ENCODE data around the gene CTNNBIP1. TPM values are rescaled to one million over a fixed set of nuclear protein-coding genes. Genes with fewer than 3 reads are reported as not detected.
A peak's percentile ranks its signal among the peaks of the same experiment; 100 is the strongest.

CTNNBIP1 gene
- total and polyA plus RNA-seq, 2 donors (not counting 3 experiments of a cell fraction or from before 2014, with no cell fraction given): 26.6 to 31.7 TPM

DNA sequence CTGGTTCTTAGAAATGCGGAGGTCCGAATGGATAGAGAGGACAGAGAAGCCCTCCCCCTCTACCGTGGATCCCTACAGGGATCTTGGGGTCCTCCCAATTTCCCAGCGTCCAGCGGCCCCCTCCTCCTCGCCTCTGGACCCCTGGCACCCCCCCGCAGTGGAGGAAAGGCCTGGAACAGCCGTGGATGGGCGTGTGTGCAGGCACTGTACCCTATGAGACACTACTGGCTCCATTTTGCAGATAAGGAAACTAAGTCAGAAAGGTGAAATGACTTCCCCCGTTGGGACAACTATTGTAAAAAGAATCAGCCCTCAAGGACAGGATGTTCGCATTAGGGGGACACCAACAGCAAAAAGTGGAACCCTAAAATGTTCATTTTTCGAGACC, 85.4 kb downstream of the CTNNBIP1 start:
- H3K79me2 ChIP-seq (ENCODE audit: control insufficient read depth, insufficient read depth, low read length): peaks cover 33% of the 10 kb centered on the region
- FAIRE-seq (no peak), DNase-seq (ENCODE audit: low read depth, low spot score) (no peak)
- H3K27ac ChIP-seq (ENCODE audit: insufficient read depth, low read depth, low read length): no peak overlapping the region
- H3K9me1 ChIP-seq (replicated peaks; ENCODE audit: control insufficient read depth, extremely low read depth, insufficient read depth, low read length): no peaks in the 10 kb centered on the region
- ChIA-PET CTCF (no interaction called here), POLR2A (no interaction called here)
- peaks cover 18% of the 10 kb centered on the region for H3K4me1 ChIP-seq (ENCODE audit: control insufficient read depth, extremely low read depth, insufficient read depth, low read length)
- H3K9me3 ChIP-seq (replicated peaks; ENCODE audit: control insufficient read depth, insufficient read depth, low read length): no peaks in the 10 kb centered on the region
- no peaks in the 10 kb centered on the region for H3K36me3 ChIP-seq (ENCODE audit: control insufficient read depth in 2 of 2, extremely low read depth in 1 of 2, insufficient read depth in 2 of 2, low read length in 2 of 2)
- intact Hi-C loops (cut with micrococcal nuclease): loop anchor here (2.0 kb wide), 1 partner anchor 42 kb away; no protein-coding TSS in a partner anchor
- no peaks in the 10 kb centered on the region for H3K27me3 ChIP-seq (ENCODE audit: control insufficient read depth in 2 of 2, insufficient read depth in 2 of 2, low read length in 2 of 2)
- no peaks in the 10 kb centered on the region for H4K20me1 ChIP-seq (replicated peaks; ENCODE audit: control insufficient read depth, extremely low read depth, insufficient read depth, low read length)
- no TSS peak for BruUV-seq (replicated peaks)
- H3K4me2 ChIP-seq (ENCODE audit: insufficient read depth, low read length): peak overlapping the region; percentile 41
- H3K9ac ChIP-seq (replicated peaks; ENCODE audit: extremely low read depth, insufficient read depth, low read length): no peak overlapping the region
- dilution Hi-C loops (cut with MboI; ENCODE audit: extremely low pct_ligation_motif_present, low sequenced_read_pairs): no loop called here
- H3K4me3 ChIP-seq (replicated peaks in 1 of 3; ENCODE audit: insufficient read depth in 1 of 3, low read depth in 1 of 3, low read length in 3 of 3): peak overlapping the region in 2 of 3 experiments; percentile 10 to 98
- TF ChIP-seq, protein P1, sequence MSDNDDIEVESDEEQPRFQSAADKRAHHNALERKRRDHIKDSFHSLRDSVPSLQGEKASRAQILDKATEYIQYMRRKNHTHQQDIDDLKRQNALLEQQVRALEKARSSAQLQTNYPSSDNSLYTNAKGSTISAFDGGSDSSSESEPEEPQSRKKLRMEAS (IDR thresholded peaks at IDR 0.05; ENCODE audit: insufficient read depth, insufficient read length): no peak
- TF ChIP-seq EZH2 (IDR thresholded peaks at IDR 0.05; ENCODE audit: borderline replicate concordance, low read depth, low read length, severe bottlenecking) (no peak), FOS (IDR thresholded peaks at IDR 0.05; ENCODE audit: borderline replicate concordance, insufficient read depth, low read length) (no peak), GATA2 (IDR thresholded peaks at IDR 0.05; ENCODE audit: insufficient read depth, insufficient read length, low read depth, low read length) (no peak), JUN (IDR thresholded peaks at IDR 0.05; ENCODE audit: borderline replicate concordance, insufficient read depth, insufficient read length, low read depth) (no peak), POLR2A (IDR thresholded peaks at IDR 0.05; ENCODE audit: low read depth, low read length) (no peak), POLR2AphosphoS5 (IDR thresholded peaks at IDR 0.05; ENCODE audit: insufficient read depth, low read depth, low read length) (no peak), MYC (IDR thresholded peaks at IDR 0.05; ENCODE audit: low read depth, low read length) (no peak)
- TF ChIP-seq, protein P2, sequence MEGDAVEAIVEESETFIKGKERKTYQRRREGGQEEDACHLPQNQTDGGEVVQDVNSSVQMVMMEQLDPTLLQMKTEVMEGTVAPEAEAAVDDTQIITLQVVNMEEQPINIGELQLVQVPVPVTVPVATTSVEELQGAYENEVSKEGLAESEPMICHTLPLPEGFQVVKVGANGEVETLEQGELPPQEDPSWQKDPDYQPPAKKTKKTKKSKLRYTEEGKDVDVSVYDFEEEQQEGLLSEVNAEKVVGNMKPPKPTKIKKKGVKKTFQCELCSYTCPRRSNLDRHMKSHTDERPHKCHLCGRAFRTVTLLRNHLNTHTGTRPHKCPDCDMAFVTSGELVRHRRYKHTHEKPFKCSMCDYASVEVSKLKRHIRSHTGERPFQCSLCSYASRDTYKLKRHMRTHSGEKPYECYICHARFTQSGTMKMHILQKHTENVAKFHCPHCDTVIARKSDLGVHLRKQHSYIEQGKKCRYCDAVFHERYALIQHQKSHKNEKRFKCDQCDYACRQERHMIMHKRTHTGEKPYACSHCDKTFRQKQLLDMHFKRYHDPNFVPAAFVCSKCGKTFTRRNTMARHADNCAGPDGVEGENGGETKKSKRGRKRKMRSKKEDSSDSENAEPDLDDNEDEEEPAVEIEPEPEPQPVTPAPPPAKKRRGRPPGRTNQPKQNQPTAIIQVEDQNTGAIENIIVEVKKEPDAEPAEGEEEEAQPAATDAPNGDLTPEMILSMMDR (IDR thresholded peaks at IDR 0.05; ENCODE audit: extremely low read depth in 1 of 2, insufficient read depth in 1 of 2, low read depth in 1 of 2, low read length in 2 of 2): no peak
- H2AFZ ChIP-seq (ENCODE audit: low read depth, low read length): peak overlapping the region; percentile 95
